Bronchial smooth muscle cell (primary cell): Measurements from ENCODE around the gene SMIM13. TPM values are rescaled to one million over a fixed set of nuclear protein-coding genes. Genes with fewer than 3 reads are reported as not detected.

Experiments
- total RNA-seq: library from RNA; depleted of rRNA; stranded (reverse); fragments of >200 nt; gene quantifications from 2 replicates; pipeline ENCODE4 v1.2.1, GENCODE V29; 2014

Gene SMIM13
- total RNA-seq, result 3.2 and 3.5 TPM in 2 replicates

GRCh38 chr6:11093626-11094410 is at the start of gene SMIM13:
SMIM13 (plus strand) TSS chr6:11093834; CDS start chr6:11094314, 480 bp downstream.

GRCh38 chr6:11043961-11044711 is 49.5 kb upstream of the SMIM13 start, which contains the start of gene ELOVL2:
ELOVL2 (minus strand) TSS chr6:11044305; CDS start chr6:11044230, 75 bp downstream.

DNA sequence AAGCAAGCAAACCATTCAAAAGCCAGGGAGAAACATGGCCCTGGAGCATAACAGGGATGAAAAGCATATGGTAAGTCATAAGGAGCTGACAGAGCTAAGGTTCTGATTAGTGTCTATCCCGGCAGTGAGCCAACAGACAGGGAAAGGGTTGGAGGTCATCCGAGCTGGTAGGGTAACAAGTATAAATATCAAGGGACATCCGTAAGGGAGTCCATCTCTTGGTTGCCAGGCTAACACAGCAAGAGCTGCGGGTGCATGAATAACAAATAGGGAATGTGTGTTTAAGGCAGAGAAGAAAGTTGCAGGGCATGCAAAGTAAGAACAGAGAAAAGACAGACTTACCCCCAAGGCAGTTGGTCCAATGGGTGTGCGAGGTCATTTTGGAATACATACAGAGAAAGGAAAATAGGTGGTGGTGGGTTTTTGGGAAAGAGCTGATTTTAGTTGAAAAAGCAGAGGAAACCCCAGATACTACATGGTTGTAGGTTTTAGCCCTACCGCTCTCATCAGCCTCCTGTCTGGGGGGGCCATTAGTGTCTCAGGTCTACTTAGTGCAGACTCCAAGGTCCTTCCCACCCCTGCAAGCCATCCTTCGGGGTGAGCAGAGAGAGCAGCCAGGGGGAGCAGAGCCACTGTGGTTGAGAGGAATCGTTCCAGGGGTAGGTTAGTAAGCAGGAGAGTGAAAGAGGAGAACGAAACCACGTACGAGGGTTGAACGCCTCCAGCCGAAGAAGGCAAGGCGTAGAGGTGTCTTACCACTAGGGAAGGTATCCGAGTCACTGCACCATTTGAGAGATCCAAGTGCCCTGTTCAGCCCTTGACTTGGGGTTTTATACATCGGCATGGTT is 17.5 kb downstream of the SMIM13 start, which contains the start of gene ERVFRD-1:
TSS of gene ERVFRD-1 (minus strand) at position 805 of the 848 bp plus-strand sequence. CDS start 6,415 bp downstream, outside the sequence.

Other genes with a start within 250 kb of the SMIM13 start
- gene GCM2, start 211.8 kb upstream of the SMIM13 start, total RNA-seq, result not detected in 2 replicates
- gene SYCP2L, start 206.8 kb upstream of the SMIM13 start, total RNA-seq, result under 0.01 TPM in 1 of 2 replicates, not detected in the other
- gene ELOVL2, start 49.5 kb upstream of the SMIM13 start, total RNA-seq, result not detected in 2 replicates
- gene ERVFRD-1, start 17.9 kb downstream of the SMIM13 start, total RNA-seq, result not detected in 2 replicates
- 0.16 and 0.17 TPM in 2 replicates for gene NEDD9, start 138.8 kb downstream of the SMIM13 start, total RNA-seq